NB4 (cell line): Measurements from ENCODE around the gene GALNT2.

Experiments used
- DNase-seq: peaks from one replicate; pipeline ENCODE4 v3.0.0; 2010; ENCODE audit warnings: low read depth
- H3K4me3 ChIP-seq: one replicate; pipeline ENCODE4 v1.5.1; 2011; ENCODE audit warnings: mild to moderate bottlenecking, low read depth, low read length, moderate library complexity
- MYC ChIP-seq: IDR thresholded peaks from 2 replicates; pipeline ENCODE4 v1.6.1; 2011; ENCODE audit warnings: low read depth, low read length
- POLR2A ChIP-seq: IDR thresholded peaks from 2 replicates; pipeline ENCODE4 v1.6.1; 2011; ENCODE audit warnings: mild to moderate bottlenecking; ENCODE audit not compliant: insufficient read length; ENCODE audit errors: extremely low read depth
- TF ChIP-seq, protein P1 (sequence below): IDR thresholded peaks from 2 replicates; pipeline ENCODE4 v1.6.1; 2011; ENCODE audit warnings: low read depth, low read length
- TF ChIP-seq, protein P2 (sequence below): IDR thresholded peaks from one replicate; pipeline ENCODE4 v1.5.1; 2012; ENCODE audit warnings: low read depth, low read length

The GALNT2 gene

DNA sequence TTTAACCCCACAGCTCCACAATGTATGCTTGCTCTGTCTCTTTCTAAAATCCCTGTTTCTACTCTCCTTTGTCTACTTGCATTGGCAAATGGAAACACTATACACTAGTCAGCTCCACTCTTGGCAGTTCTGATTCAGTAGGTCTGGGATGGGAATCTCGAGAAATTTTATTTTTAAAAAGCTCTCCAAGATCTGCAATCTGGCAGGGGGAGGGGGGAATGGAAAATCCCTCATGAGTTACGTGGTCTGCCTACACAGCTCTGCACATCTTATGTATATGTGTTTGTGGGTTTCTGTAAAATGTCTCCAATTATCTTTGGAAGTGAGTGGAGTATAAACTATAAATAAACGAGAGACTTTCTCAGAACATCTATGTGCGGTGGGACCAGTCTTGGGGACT lies 9.9 kb upstream of the GALNT2 start:
- no peak for DNase-seq
- TF ChIP-seq, protein P1, sequence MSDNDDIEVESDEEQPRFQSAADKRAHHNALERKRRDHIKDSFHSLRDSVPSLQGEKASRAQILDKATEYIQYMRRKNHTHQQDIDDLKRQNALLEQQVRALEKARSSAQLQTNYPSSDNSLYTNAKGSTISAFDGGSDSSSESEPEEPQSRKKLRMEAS: no peak
- TF ChIP-seq POLR2A (no peak), MYC (no peak)
- TF ChIP-seq, protein P2, sequence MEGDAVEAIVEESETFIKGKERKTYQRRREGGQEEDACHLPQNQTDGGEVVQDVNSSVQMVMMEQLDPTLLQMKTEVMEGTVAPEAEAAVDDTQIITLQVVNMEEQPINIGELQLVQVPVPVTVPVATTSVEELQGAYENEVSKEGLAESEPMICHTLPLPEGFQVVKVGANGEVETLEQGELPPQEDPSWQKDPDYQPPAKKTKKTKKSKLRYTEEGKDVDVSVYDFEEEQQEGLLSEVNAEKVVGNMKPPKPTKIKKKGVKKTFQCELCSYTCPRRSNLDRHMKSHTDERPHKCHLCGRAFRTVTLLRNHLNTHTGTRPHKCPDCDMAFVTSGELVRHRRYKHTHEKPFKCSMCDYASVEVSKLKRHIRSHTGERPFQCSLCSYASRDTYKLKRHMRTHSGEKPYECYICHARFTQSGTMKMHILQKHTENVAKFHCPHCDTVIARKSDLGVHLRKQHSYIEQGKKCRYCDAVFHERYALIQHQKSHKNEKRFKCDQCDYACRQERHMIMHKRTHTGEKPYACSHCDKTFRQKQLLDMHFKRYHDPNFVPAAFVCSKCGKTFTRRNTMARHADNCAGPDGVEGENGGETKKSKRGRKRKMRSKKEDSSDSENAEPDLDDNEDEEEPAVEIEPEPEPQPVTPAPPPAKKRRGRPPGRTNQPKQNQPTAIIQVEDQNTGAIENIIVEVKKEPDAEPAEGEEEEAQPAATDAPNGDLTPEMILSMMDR: no peak

DNA sequence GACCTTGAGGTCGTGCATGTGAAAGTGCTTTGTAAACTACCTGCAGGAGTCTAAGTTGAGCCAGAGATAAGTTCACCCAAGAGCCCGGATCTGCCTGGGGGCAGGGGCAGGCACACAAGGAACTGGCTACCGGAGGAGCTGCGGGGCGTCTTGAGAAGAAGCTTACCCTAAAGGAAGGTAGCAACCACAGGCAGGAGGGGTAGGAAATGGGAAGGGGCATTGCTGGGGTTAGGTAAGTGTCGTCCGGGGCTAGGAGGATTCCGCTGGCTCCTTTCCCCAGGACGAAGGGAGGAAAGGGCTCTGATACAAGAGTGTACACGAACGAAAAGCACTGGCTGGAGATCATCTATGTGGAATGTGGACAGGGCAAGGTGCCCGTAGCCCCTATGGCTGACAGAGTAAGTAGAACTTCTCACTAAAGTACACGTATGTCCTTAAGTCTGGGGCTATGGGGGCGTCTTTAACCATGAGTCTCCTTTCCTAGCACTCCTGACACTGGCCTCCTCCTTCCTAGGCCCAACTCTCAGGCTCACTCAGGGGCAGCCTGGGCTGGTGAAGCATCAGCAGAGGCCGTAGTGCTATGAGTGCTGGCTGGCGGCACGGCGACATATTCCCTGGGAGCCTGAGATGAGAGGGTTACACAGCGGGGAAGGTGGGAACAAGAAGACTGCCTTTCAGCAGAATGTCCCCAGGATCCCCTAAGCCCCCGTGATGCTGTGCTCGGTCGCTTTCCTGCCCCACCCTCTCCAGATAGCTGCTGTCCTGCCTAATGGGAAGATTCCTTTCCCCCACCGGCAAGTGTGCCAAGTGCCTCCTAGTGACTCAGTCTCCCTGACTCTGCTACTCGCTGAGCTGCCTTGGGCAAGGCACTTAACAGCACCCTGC lies 9.1 kb upstream of the GALNT2 start:
- TF ChIP-seq, protein P2: no peak
- TF ChIP-seq MYC (no peak), POLR2A (no peak)
- TF ChIP-seq, protein P1: no peak
- DNase-seq: no peak
- no peak overlapping the region for H3K4me3 ChIP-seq

More for the DNA sequence above, 9.9 kb upstream of the GALNT2 start:
- no peak overlapping the region for H3K4me3 ChIP-seq

DNA sequence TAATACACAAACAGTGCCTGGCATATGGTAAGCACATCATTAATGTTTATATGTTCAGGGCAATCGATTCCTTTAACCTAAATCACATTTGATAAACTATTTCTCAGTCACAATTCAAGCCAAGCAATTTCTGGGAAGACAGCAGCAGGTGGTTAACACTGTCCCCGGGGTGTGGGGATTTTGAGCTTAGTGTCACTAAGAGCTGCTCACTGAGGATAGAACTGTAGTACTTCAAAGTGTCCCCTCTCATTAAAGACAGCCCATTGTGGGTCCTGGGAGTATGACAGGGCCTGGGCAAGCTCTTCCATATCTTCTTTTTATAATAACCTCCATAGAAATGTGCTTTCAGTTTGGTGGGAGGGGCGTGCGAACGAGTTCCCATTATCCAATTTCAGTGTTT lies 8.4 kb upstream of the GALNT2 start:
- TF ChIP-seq, protein P1: no peak
- TF ChIP-seq, protein P2: no peak
- TF ChIP-seq POLR2A (no peak), MYC (no peak)
- H3K4me3 ChIP-seq: no peak overlapping the region
- DNase-seq: no peak

DNA sequence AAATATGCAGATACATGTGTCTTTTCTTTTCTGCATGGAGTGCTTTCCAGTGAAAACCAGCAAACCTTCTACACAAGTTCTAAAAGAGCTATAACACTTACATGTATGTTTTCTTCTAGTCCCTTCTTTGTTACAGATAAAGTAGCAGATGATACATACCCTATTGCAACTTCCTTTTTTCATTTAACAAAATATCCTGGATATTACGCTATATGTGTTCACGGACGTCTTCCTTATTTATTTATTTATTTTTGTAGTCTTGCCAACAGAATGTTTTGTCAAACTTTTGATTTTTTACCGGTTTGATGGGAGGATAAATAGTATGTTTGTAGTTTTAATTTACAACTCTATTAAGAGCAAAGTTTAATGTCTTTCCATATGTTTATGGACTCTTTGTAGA lies 5.2 kb upstream of the GALNT2 start:
- no peak for DNase-seq
- H3K4me3 ChIP-seq: no peak overlapping the region
- TF ChIP-seq, protein P1: no peak
- TF ChIP-seq POLR2A: no peak
- TF ChIP-seq MYC: no peak
- TF ChIP-seq, protein P2: no peak

DNA sequence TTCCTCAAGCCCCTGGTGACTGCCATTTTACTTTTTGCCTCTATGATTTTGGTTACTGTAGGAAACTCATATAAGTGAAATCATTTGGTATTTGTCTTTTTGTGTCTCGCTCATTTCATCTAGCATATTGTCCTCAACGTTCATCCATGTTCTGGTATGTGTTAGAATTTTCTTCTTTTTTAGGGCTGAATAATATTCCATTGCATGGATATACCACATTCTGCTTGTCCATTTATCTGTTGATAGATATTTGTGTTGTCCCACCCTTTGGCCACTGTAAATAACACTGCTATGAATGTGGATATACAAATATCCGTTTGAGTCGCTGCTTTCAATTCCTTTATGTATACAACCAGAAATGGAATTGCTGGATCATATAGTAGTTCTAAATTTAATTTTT lies 4.5 kb upstream of the GALNT2 start:
- TF ChIP-seq MYC: no peak
- TF ChIP-seq, protein P2: no peak
- TF ChIP-seq, protein P1: no peak
- no peak for TF ChIP-seq POLR2A
- no peak for DNase-seq
- no peak overlapping the region for H3K4me3 ChIP-seq
